CD4-positive, alpha-beta T cell (primary cell): ENCODE measurements around the gene LMF1. TPM values are rescaled to one million over a fixed set of nuclear protein-coding genes. Genes with fewer than 3 reads are reported as not detected.

ENCODE experiments used
- ATAC-seq: fragments of 200-7000 bp; cut with Tn5 transposase; one replicate; pipeline ENCODE4 v1.10.0; 2022; ENCODE audit warnings: mild to moderate bottlenecking; ENCODE audit not compliant: poor library complexity
- CTCF ChIA-PET: fragments of 350-600 bp; sonication (Branson Sonifier 250); formaldehyde crosslinking; loops from one replicate; lab custom pipeline; 2021; ENCODE audit warnings: antibody characterized with exemption, inconsistent platforms; lab: Charles Lee
- POLR2A ChIA-PET: fragments of 350-600 bp; sonication (Branson Sonifier 250); formaldehyde crosslinking; loops from one replicate; lab custom pipeline; 2021; ENCODE audit warnings: antibody characterized with exemption, inconsistent platforms; lab: Charles Lee
- DNase-seq, 14 experiments: peaks; one replicate each; pipeline ENCODE4 v3.0.0-alpha.2; 2013 to 2020; ENCODE audit warnings: mixed read lengths in 2 of 14
- H3K27ac ChIP-seq, 2 donors: one replicate each; pipeline versions ENCODE4 v1.5.1 to v1.7.0; 2013; ENCODE audit warnings: low read length in 2 of 2, low read depth in 1 of 2, mild to moderate bottlenecking in 1 of 2
- H3K27me3 ChIP-seq, 2 experiments: 1 replicate in 1 of 2; 2 replicates in 1 of 2; pipeline versions ENCODE4 v1.6.1 to v1.7.0; 2013; ENCODE audit warnings: low read length in 2 of 2, control low read depth in 1 of 2, mild to moderate bottlenecking in 1 of 2, moderate library complexity in 1 of 2; ENCODE audit not compliant: insufficient read depth in 2 of 2, control insufficient read depth in 1 of 2
- H3K36me3 ChIP-seq: one replicate; pipeline ENCODE4 v1.6.1; 2013; ENCODE audit warnings: low read length, control low read depth; ENCODE audit not compliant: insufficient read depth
- H3K4me1 ChIP-seq: one replicate; pipeline ENCODE4 v1.6.1; 2013; ENCODE audit warnings: low read length, control low read depth; ENCODE audit not compliant: insufficient read depth
- H3K4me3 ChIP-seq: one replicate; pipeline ENCODE4 v1.5.1; 2013; ENCODE audit warnings: mild to moderate bottlenecking, low read length, moderate library complexity
- H3K9me3 ChIP-seq, 2 experiments: 1 replicate in 1 of 2; 2 replicates in 1 of 2; pipeline versions ENCODE4 v1.6.1 to v1.7.0; 2013; ENCODE audit warnings: low read length in 2 of 2, mild to moderate bottlenecking in 2 of 2, control low read depth in 1 of 2, moderate library complexity in 1 of 2; ENCODE audit not compliant: control insufficient read depth in 1 of 2, insufficient read depth in 1 of 2
- H3K27ac Mint-ChIP-seq: one replicate; pipeline ENCODE4 v1.8.0; 2020; ENCODE audit warnings: mixed read lengths
- H3K27me3 Mint-ChIP-seq: one replicate; pipeline ENCODE4 v1.8.0; 2021; ENCODE audit warnings: mixed read lengths
- H3K36me3 Mint-ChIP-seq: one replicate; pipeline ENCODE4 v1.8.0; 2021; ENCODE audit warnings: low read depth, mixed read lengths
- H3K4me1 Mint-ChIP-seq: one replicate; pipeline ENCODE4 v1.8.0; 2021; ENCODE audit warnings: low read depth, mixed read lengths
- H3K4me3 Mint-ChIP-seq: one replicate; pipeline ENCODE4 v1.8.0; 2020; ENCODE audit warnings: mild to moderate bottlenecking, mixed read lengths
- H3K9me3 Mint-ChIP-seq: one replicate; pipeline ENCODE4 v1.8.0; 2020; ENCODE audit warnings: mixed read lengths
- CTCF ChIP-seq: fragments of 200-600 bp; IDR thresholded peaks from one replicate; pipeline ENCODE4 v1.8.0; 2022; ENCODE audit warnings: antibody characterized with exemption, mild to moderate bottlenecking
- intact Hi-C, 2 experiments: fragments of 100-400 bp; cut with DNase I in 1 of 2; cut with micrococcal nuclease in 1 of 2; formaldehyde crosslinking; loops; one replicate each; pipeline versions ENCODE4 v1.15.1 to v1.9.0; 2023 to 2025; cut with DNase I, micrococcal nuclease
- total RNA-seq, 174 experiments: library from RNA in 2 of 174; stranded (reverse) in 2 of 174; gene quantifications; one replicate each; pipeline ENCODE4 v1.2.3 and lab custom pipeline; 2021 to 2026

Gene LMF1
- total RNA-seq, 2 experiments from 2014 or later = 26.8 to 27.6 TPM

DNA sequence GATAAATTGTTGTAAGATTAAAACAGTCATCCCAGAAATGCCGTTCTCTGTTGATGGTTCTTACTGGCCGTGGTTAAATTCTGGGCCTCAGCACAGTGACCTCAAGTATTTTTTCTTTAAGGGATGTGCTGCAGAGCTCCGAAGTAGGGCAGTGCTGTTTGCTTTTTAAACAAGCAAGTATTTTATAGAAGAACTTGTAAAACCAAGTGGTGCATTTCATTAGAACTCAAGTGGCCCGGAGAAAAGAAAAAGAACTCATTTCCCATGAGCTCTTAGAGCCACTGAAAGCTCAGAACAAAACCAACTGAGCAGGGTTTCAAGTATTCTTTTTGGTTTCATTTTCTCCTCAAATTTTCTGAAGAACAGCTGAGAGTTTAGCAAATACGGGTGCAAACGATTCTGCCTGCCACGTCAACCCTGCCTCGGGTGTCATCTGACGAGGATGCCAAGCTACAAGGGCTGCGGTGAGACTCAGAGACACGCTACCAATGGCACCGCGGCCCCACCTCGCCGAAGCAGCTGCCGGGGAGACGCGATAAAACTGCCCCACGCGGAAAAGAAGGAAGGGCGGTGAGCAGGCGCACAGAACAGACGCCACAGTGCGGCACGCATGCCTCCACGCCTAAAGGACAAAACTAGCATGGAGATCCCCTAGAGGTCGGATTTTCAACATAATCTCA, 6.3 kb downstream of the LMF1 start:
- peak overlapping the region; percentile 49 for H3K4me3 ChIP-seq
- intact Hi-C loops = no loop called here

GRCh38 chr16:963913-964312, 6.9 kb downstream of the LMF1 start:
- Histone ChIP-seq H3K36me3 (peaks cover 14% of the 10 kb centered on the region), H3K4me1 (peaks cover 39% of the 10 kb centered on the region), H3K27me3 (no peaks in the 10 kb centered on the region), H3K27ac (peak overlapping the region; percentile 8 to 61), H3K4me3 (peak overlapping the region; percentile 49), H3K9me3 (peaks cover 0 to 9% of the 10 kb centered on the region in 2 experiments)
- no peaks in the 10 kb centered on the region for H3K27me3 Mint-ChIP-seq
- H3K9me3 Mint-ChIP-seq = no peaks in the 10 kb centered on the region
- ChIA-PET CTCF (interaction anchor here (1.1 to 1.3 kb wide), 2 partner anchors 32 to 34 kb away, joined by 3 to 5 read pairs; no protein-coding TSS in a partner anchor), POLR2A (interaction anchor here (0.6 to 4.1 kb wide), 7 partner anchors 18 to 574 kb away, joined by 3 to 49 read pairs (median 3); partner anchors contain the start of gene SOX8)
- H3K4me3 Mint-ChIP-seq = peak overlapping the region; percentile 81
- peaks cover 53% of the 10 kb centered on the region for H3K4me1 Mint-ChIP-seq
- no peak for TF ChIP-seq CTCF
- peak in 4 of 14 experiments; percentile 5 to 49 (median 23) for DNase-seq
- ATAC-seq = no peak
- intact Hi-C loops = no loop called here
- H3K27ac Mint-ChIP-seq = peak overlapping the region; percentile 84
- H3K36me3 Mint-ChIP-seq = peaks cover 35% of the 10 kb centered on the region

More for the DNA sequence above, 6.3 kb downstream of the LMF1 start:
- peaks cover 0 to 9% of the 10 kb centered on the region in 2 experiments for H3K9me3 ChIP-seq
- ChIA-PET CTCF (interaction anchor here (0.7 to 1.3 kb wide), 3 partner anchors 31 to 93 kb away, joined by 3 to 5 read pairs (median 3); no protein-coding TSS in a partner anchor), POLR2A (interaction anchor here (0.6 to 4.1 kb wide), 8 partner anchors 17 to 573 kb away, joined by 3 to 49 read pairs (median 3); partner anchors contain the start of gene SOX8)
- H3K36me3 Mint-ChIP-seq = peaks cover 35% of the 10 kb centered on the region
- peak overlapping the region; percentile 81 for H3K4me3 Mint-ChIP-seq
- DNase-seq = peak; percentile 69 to 96 (median 73)
- H3K4me1 ChIP-seq = peaks cover 44% of the 10 kb centered on the region
- peak overlapping the region; percentile 32 to 61 for H3K27ac ChIP-seq
- peak overlapping the region; percentile 84 for H3K27ac Mint-ChIP-seq
- peaks cover 14% of the 10 kb centered on the region for H3K36me3 ChIP-seq
- no peaks in the 10 kb centered on the region for H3K27me3 Mint-ChIP-seq
- no peaks in the 10 kb centered on the region for H3K27me3 ChIP-seq
- H3K9me3 Mint-ChIP-seq = no peaks in the 10 kb centered on the region
- no peak for TF ChIP-seq CTCF
- H3K4me1 Mint-ChIP-seq = peaks cover 52% of the 10 kb centered on the region
- ATAC-seq = peak; percentile 92

GRCh38 chr16:962901-963814, 7.6 kb downstream of the LMF1 start:
- intact Hi-C loops = no loop called here
- Histone ChIP-seq H3K36me3 (peaks cover 12% of the 10 kb centered on the region), H3K4me1 (peaks cover 32% of the 10 kb centered on the region), H3K9me3 (peaks cover 0 to 9% of the 10 kb centered on the region in 2 experiments), H3K4me3 (peak overlapping the region; percentile 49), H3K27ac (peak overlapping the region; percentile 8 to 61), H3K27me3 (no peaks in the 10 kb centered on the region)
- no peaks in the 10 kb centered on the region for H3K27me3 Mint-ChIP-seq
- peak in 2 of 14 experiments; percentile 5 to 27 for DNase-seq
- no peaks in the 10 kb centered on the region for H3K9me3 Mint-ChIP-seq
- H3K36me3 Mint-ChIP-seq = peaks cover 28% of the 10 kb centered on the region
- H3K4me1 Mint-ChIP-seq = peaks cover 45% of the 10 kb centered on the region
- H3K27ac Mint-ChIP-seq = peak overlapping the region; percentile 84
- H3K4me3 Mint-ChIP-seq = peak overlapping the region; percentile 81
- TF ChIP-seq CTCF = no peak
- no peak for ATAC-seq
- CTCF ChIA-PET = no interaction called here
- POLR2A ChIA-PET = interaction anchor here (1.1 to 4.1 kb wide), 3 partner anchors 18 to 41 kb away, joined by 3 to 49 read pairs (median 18); partner anchors contain the start of gene SOX8
